DMS114 treated with DMSO at 0.1 percent for 48 hours (cell line): ENCODE measurements around the gene SMC2.

Experiments
- DNase-seq: peaks from one replicate; lab custom pipeline; 2025; ENCODE audit not compliant: unreplicated experiment; lab: John Stamatoyannopoulos, UW

The SMC2 gene

GRCh38 chr9:104099630-104100029 lies 5.5 kb downstream of the SMC2 start:
- DNase-seq = no peak

- no peak for DNase-seq
Observed at GRCh38 chr9:104104360-104104759, 10.3 kb downstream of the SMC2 start.

- DNase-seq = no peak
Observed at GRCh38 chr9:104107799-104108198, 13.7 kb downstream of the SMC2 start.

- DNase-seq = no peak
Observed at GRCh38 chr9:104108315-104108714, 14.2 kb downstream of the SMC2 start.

- no peak for DNase-seq
Observed at GRCh38 chr9:104110509-104110908, 16.4 kb downstream of the SMC2 start.

- DNase-seq = no peak
Observed at GRCh38 chr9:104118916-104119315, 24.8 kb downstream of the SMC2 start.

- DNase-seq = no peak
Observed at GRCh38 chr9:104121022-104121421, 26.9 kb downstream of the SMC2 start.

GRCh38 chr9:104138243-104138868 lies 44.2 kb downstream of the SMC2 start:
- DNase-seq = no peak

GRCh38 chr9:104142799-104143549 lies 48.9 kb downstream of the SMC2 start:
- DNase-seq = no peak

- no peak for DNase-seq
Observed at GRCh38 chr9:104143550-104143910, 49.4 kb downstream of the SMC2 start.

- no peak for DNase-seq
Observed at GRCh38 chr9:104144336-104144735, 50.2 kb downstream of the SMC2 start.

GRCh38 chr9:104173067-104173466 lies 79.0 kb downstream of the SMC2 start:
- no peak for DNase-seq

- DNase-seq = no peak
Observed at GRCh38 chr9:104177003-104177611, 83.0 kb downstream of the SMC2 start.

- no peak for DNase-seq
Observed at GRCh38 chr9:104177676-104178075, 83.6 kb downstream of the SMC2 start.
